ENCODE results near the gene CDHR2. TPM values are rescaled to one million over a fixed set of nuclear protein-coding genes. Genes with fewer than 3 reads are reported as not detected.

The CDHR2 gene
- total and polyA plus RNA-seq, 2 donors (not counting 3 experiments of a cell fraction or from before 2014, with no cell fraction given): not detected

DNA sequence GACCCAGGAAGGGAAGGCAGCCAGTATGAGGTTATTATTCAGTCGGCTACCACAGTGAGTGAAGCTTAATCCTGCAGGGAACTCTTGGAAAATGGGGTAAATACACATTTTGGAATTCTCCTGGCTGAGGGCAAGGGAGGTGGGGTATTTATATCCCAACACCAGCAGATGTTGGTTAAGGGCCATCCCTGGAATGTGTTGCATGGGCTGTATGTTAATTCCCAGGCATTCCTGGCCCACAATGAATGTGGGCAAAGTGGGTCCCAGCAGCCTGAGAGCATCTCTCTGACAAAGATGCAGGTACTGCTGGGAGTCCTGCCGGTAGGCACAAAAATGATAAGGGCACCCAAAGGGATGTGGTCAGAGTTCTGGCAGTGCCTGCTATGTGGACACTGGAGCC, 63.7 kb downstream of the CDHR2 start:
- no peaks in the 10 kb centered on the region for H3K79me2 ChIP-seq (ENCODE audit: control insufficient read depth, insufficient read depth, low read length)
- no peak overlapping the region for H3K9ac ChIP-seq (replicated peaks; ENCODE audit: extremely low read depth, insufficient read depth, low read length)
- no peaks in the 10 kb centered on the region for H3K36me3 ChIP-seq (ENCODE audit: control insufficient read depth in 2 of 2, extremely low read depth in 1 of 2, insufficient read depth in 2 of 2, low read length in 2 of 2)
- no peak overlapping the region for H3K4me2 ChIP-seq (ENCODE audit: insufficient read depth, low read length)
- intact Hi-C loops (cut with micrococcal nuclease) (loop anchor here (10.0 kb wide), 1 partner anchor 168 kb away; the partner anchor contains the start of gene FAF2), dilution Hi-C loops (cut with MboI; ENCODE audit: extremely low pct_ligation_motif_present, low sequenced_read_pairs) (no loop called here)
- H3K27ac ChIP-seq (ENCODE audit: insufficient read depth, low read depth, low read length): no peak overlapping the region
- DNase-seq (ENCODE audit: low read depth, low spot score): no peak
- peaks cover 0 to 2% of the 10 kb centered on the region in 2 experiments for H3K27me3 ChIP-seq (ENCODE audit: control insufficient read depth in 2 of 2, insufficient read depth in 2 of 2, low read length in 2 of 2)
- no peak overlapping the region for H3K4me3 ChIP-seq (replicated peaks in 1 of 3; ENCODE audit: insufficient read depth in 1 of 3, low read depth in 1 of 3, low read length in 3 of 3)
- ChIA-PET CTCF (interaction anchor here (1.3 kb wide), 1 partner anchor 75 kb away, joined by 3 read pairs; no protein-coding TSS in a partner anchor), POLR2A (no interaction called here)
- peaks cover 16% of the 10 kb centered on the region for H3K4me1 ChIP-seq (ENCODE audit: control insufficient read depth, extremely low read depth, insufficient read depth, low read length)
- no peaks in the 10 kb centered on the region for H4K20me1 ChIP-seq (replicated peaks; ENCODE audit: control insufficient read depth, extremely low read depth, insufficient read depth, low read length)
- no peak overlapping the region for H2AFZ ChIP-seq (ENCODE audit: low read depth, low read length)
- no peak for FAIRE-seq
- no peaks in the 10 kb centered on the region for H3K9me3 ChIP-seq (replicated peaks; ENCODE audit: control insufficient read depth, insufficient read depth, low read length)
- BruUV-seq (replicated peaks): no TSS peak
- no peak for TF ChIP-seq CTCF (IDR thresholded peaks at IDR 0.05; ENCODE audit: extremely low read depth in 1 of 2, insufficient read depth in 1 of 2, low read depth in 1 of 2, low read length in 2 of 2)
- TF ChIP-seq GATA2 (IDR thresholded peaks at IDR 0.05; ENCODE audit: insufficient read depth, insufficient read length, low read depth, low read length): no peak
- TF ChIP-seq POLR2AphosphoS5 (IDR thresholded peaks at IDR 0.05; ENCODE audit: insufficient read depth, low read depth, low read length): no peak
- TF ChIP-seq EZH2 (IDR thresholded peaks at IDR 0.05; ENCODE audit: borderline replicate concordance, low read depth, low read length, severe bottlenecking): no peak
- no peak for TF ChIP-seq MYC (IDR thresholded peaks at IDR 0.05; ENCODE audit: low read depth, low read length)
- TF ChIP-seq POLR2A (IDR thresholded peaks at IDR 0.05; ENCODE audit: low read depth, low read length): no peak
- TF ChIP-seq FOS (IDR thresholded peaks at IDR 0.05; ENCODE audit: borderline replicate concordance, insufficient read depth, low read length): no peak
- no peak for TF ChIP-seq JUN (IDR thresholded peaks at IDR 0.05; ENCODE audit: borderline replicate concordance, insufficient read depth, insufficient read length, low read depth)
- TF ChIP-seq, protein P1, sequence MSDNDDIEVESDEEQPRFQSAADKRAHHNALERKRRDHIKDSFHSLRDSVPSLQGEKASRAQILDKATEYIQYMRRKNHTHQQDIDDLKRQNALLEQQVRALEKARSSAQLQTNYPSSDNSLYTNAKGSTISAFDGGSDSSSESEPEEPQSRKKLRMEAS (IDR thresholded peaks at IDR 0.05; ENCODE audit: insufficient read depth, insufficient read length): no peak
- H3K9me1 ChIP-seq (replicated peaks; ENCODE audit: control insufficient read depth, extremely low read depth, insufficient read depth, low read length): no peaks in the 10 kb centered on the region

All from endothelial cell of umbilical vein (primary cell).